SK-N-SH treated with all-trans-retinoic acid at 6 μM for 48 hours (cell line): ENCODE results near the gene GHDC.

ENCODE experiments used
- ATAC-seq: fragments of 200-7000 bp; cut with Tn5 transposase; 3 replicates; pipeline ENCODE4 v1.9.1; 2020; ENCODE audit warnings: mild to moderate bottlenecking, moderate library complexity
- BACH2 ChIP-seq: fragments of 250-450 bp; sonication (Bioruptor Pico); IDR thresholded peaks from 2 replicates; pipeline ENCODE4 v1.9.0; 2021; ENCODE audit warnings: mild to moderate bottlenecking, borderline replicate concordance
- CSDC2 ChIP-seq: fragments of 250-450 bp; sonication (Bioruptor Pico); IDR thresholded peaks from 2 replicates; pipeline ENCODE4 v1.5.0; 2020; ENCODE audit warnings: mild to moderate bottlenecking, moderate library complexity
- ESRRG ChIP-seq: fragments of 250-450 bp; sonication (Bioruptor Pico); IDR thresholded peaks from 2 replicates; pipeline ENCODE4 v1.6.1; 2021; ENCODE audit warnings: mild to moderate bottlenecking
- GLIS3 ChIP-seq: fragments of 250-450 bp; sonication (Bioruptor Pico); IDR thresholded peaks from 2 replicates; pipeline ENCODE4 v1.5.0; 2020; ENCODE audit warnings: mild to moderate bottlenecking, moderate library complexity
- OSR1 ChIP-seq: fragments of 250-450 bp; sonication (Bioruptor Pico); IDR thresholded peaks from 2 replicates; pipeline ENCODE4 v1.8.0; 2022; ENCODE audit warnings: moderate library complexity, mild to moderate bottlenecking, inconsistent platforms
- PPARA ChIP-seq: fragments of 250-450 bp; sonication (Bioruptor Pico); IDR thresholded peaks from 2 replicates; pipeline ENCODE4 v1.5.0; 2020; ENCODE audit warnings: mild to moderate bottlenecking, borderline replicate concordance
- RARB ChIP-seq: fragments of 250-450 bp; sonication (Bioruptor Pico); IDR thresholded peaks from 2 replicates; pipeline ENCODE4 v1.8.0; 2021; ENCODE audit warnings: mild to moderate bottlenecking, moderate library complexity
- SNAI2 ChIP-seq: fragments of 250-450 bp; sonication (Bioruptor Pico); IDR thresholded peaks from 2 replicates; pipeline ENCODE4 v1.5.0; 2020; ENCODE audit warnings: mild to moderate bottlenecking, moderate library complexity
- TCF4 ChIP-seq: fragments of 250-450 bp; sonication (Bioruptor Pico); IDR thresholded peaks from 2 replicates; pipeline ENCODE4 v1.8.0; 2021; ENCODE audit warnings: mild to moderate bottlenecking, moderate library complexity, borderline replicate concordance
- TOX ChIP-seq: fragments of 250-450 bp; sonication (Bioruptor Pico); IDR thresholded peaks from 2 replicates; pipeline ENCODE4 v1.8.0; 2021; ENCODE audit warnings: mild to moderate bottlenecking, moderate library complexity, borderline replicate concordance
- ZC3H10 ChIP-seq: fragments of 250-450 bp; sonication (Bioruptor Pico); IDR thresholded peaks from 2 replicates; pipeline ENCODE4 v1.5.1; 2021; ENCODE audit warnings: mild to moderate bottlenecking, moderate library complexity
- ZFP3 ChIP-seq: fragments of 250-450 bp; sonication (Bioruptor Pico); IDR thresholded peaks from 2 replicates; pipeline ENCODE4 v1.5.0; 2020; ENCODE audit warnings: mild to moderate bottlenecking, moderate library complexity
- ZFP30 ChIP-seq: fragments of 450-650 bp; formaldehyde crosslinking; IDR thresholded peaks from 2 replicates; pipeline ENCODE4 v1.5.0; 2022; ENCODE audit warnings: mild to moderate bottlenecking, moderate library complexity
- ZNF565 ChIP-seq: fragments of 450-650 bp; formaldehyde crosslinking; conservative IDR thresholded peaks from 2 replicates; pipeline ENCODE4 v1.5.0; 2020; ENCODE audit warnings: low read depth, mild to moderate bottlenecking, moderate library complexity
- ZNF70 ChIP-seq: fragments of 450-650 bp; formaldehyde crosslinking; IDR thresholded peaks from 2 replicates; pipeline ENCODE4 v1.5.0; 2020; ENCODE audit warnings: mild to moderate bottlenecking, moderate library complexity
- ZNF8 ChIP-seq: fragments of 450-650 bp; formaldehyde crosslinking; IDR thresholded peaks from 2 replicates; pipeline ENCODE4 v1.5.0; 2020; ENCODE audit warnings: mild to moderate bottlenecking, moderate library complexity
- TF ChIP-seq, protein P1 (sequence below): fragments of 250-450 bp; sonication (Bioruptor Pico); IDR thresholded peaks from 2 replicates; pipeline ENCODE4 v1.8.0; 2020; ENCODE audit warnings: mild to moderate bottlenecking, moderate library complexity, borderline replicate concordance
- TF ChIP-seq, protein P2 (sequence below): fragments of 250-450 bp; sonication (Bioruptor Pico); IDR thresholded peaks from 2 replicates; pipeline ENCODE4 v1.5.0; 2020; ENCODE audit warnings: mild to moderate bottlenecking, moderate library complexity
- TF ChIP-seq, protein P3 (sequence below): fragments of 250-450 bp; sonication (Bioruptor Pico); IDR thresholded peaks from 2 replicates; pipeline ENCODE4 v1.8.0; 2021; ENCODE audit warnings: low read depth, mild to moderate bottlenecking, moderate library complexity, borderline replicate concordance
- TF ChIP-seq, protein P4 (sequence below): fragments of 250-450 bp; sonication (Bioruptor Pico); IDR thresholded peaks from 2 replicates; pipeline ENCODE4 v1.5.1; 2021; ENCODE audit warnings: mild to moderate bottlenecking, moderate library complexity

GHDC gene

DNA sequence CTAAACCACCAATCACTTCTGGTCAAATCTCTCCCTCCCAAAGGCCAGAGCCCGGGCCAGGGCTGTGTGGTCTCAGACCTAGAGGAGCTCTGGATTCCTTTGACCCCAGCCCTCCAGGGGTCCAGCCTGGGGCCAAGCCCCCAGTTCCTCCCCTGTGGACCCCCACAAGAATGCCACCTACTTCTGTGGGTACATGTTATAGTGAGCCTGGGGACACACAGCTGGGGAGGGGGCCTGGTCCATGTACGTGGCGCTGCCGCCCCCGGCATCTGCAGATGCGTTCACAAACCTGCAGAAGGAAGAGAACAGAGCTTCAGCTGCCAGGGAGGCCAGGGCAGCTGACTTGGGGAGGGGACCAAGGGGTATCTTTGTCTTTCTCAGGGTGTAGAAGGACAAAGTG, 7.9 kb upstream of the GHDC start:
- TF ChIP-seq, protein P1, sequence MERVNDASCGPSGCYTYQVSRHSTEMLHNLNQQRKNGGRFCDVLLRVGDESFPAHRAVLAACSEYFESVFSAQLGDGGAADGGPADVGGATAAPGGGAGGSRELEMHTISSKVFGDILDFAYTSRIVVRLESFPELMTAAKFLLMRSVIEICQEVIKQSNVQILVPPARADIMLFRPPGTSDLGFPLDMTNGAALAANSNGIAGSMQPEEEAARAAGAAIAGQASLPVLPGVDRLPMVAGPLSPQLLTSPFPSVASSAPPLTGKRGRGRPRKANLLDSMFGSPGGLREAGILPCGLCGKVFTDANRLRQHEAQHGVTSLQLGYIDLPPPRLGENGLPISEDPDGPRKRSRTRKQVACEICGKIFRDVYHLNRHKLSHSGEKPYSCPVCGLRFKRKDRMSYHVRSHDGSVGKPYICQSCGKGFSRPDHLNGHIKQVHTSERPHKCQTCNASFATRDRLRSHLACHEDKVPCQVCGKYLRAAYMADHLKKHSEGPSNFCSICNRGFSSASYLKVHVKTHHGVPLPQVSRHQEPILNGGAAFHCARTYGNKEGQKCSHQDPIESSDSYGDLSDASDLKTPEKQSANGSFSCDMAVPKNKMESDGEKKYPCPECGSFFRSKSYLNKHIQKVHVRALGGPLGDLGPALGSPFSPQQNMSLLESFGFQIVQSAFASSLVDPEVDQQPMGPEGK (CRISPR knock-in tag) = no peak
- no peak for TF ChIP-seq ZFP3 (CRISPR knock-in tag)
- TF ChIP-seq PPARA (CRISPR knock-in tag) = no peak
- TF ChIP-seq, protein P2, sequence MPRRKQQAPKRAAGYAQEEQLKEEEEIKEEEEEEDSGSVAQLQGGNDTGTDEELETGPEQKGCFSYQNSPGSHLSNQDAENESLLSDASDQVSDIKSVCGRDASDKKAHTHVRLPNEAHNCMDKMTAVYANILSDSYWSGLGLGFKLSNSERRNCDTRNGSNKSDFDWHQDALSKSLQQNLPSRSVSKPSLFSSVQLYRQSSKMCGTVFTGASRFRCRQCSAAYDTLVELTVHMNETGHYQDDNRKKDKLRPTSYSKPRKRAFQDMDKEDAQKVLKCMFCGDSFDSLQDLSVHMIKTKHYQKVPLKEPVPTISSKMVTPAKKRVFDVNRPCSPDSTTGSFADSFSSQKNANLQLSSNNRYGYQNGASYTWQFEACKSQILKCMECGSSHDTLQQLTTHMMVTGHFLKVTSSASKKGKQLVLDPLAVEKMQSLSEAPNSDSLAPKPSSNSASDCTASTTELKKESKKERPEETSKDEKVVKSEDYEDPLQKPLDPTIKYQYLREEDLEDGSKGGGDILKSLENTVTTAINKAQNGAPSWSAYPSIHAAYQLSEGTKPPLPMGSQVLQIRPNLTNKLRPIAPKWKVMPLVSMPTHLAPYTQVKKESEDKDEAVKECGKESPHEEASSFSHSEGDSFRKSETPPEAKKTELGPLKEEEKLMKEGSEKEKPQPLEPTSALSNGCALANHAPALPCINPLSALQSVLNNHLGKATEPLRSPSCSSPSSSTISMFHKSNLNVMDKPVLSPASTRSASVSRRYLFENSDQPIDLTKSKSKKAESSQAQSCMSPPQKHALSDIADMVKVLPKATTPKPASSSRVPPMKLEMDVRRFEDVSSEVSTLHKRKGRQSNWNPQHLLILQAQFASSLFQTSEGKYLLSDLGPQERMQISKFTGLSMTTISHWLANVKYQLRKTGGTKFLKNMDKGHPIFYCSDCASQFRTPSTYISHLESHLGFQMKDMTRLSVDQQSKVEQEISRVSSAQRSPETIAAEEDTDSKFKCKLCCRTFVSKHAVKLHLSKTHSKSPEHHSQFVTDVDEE (CRISPR knock-in tag) = no peak
- no peak for TF ChIP-seq TOX
- TF ChIP-seq, protein P3, sequence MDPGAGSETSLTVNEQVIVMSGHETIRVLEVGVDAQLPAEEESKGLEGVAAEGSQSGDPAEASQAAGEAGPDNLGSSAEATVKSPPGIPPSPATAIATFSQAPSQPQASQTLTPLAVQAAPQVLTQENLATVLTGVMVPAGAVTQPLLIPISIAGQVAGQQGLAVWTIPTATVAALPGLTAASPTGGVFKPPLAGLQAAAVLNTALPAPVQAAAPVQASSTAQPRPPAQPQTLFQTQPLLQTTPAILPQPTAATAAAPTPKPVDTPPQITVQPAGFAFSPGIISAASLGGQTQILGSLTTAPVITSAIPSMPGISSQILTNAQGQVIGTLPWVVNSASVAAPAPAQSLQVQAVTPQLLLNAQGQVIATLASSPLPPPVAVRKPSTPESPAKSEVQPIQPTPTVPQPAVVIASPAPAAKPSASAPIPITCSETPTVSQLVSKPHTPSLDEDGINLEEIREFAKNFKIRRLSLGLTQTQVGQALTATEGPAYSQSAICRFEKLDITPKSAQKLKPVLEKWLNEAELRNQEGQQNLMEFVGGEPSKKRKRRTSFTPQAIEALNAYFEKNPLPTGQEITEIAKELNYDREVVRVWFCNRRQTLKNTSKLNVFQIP = no peak
- TF ChIP-seq, protein P4, sequence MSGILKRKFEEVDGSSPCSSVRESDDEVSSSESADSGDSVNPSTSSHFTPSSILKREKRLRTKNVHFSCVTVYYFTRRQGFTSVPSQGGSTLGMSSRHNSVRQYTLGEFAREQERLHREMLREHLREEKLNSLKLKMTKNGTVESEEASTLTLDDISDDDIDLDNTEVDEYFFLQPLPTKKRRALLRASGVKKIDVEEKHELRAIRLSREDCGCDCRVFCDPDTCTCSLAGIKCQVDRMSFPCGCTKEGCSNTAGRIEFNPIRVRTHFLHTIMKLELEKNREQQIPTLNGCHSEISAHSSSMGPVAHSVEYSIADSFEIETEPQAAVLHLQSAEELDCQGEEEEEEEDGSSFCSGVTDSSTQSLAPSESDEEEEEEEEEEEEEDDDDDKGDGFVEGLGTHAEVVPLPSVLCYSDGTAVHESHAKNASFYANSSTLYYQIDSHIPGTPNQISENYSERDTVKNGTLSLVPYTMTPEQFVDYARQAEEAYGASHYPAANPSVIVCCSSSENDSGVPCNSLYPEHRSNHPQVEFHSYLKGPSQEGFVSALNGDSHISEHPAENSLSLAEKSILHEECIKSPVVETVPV (CRISPR knock-in tag) = no peak
- no peak for TF ChIP-seq CSDC2
- no peak; the same call in 2 of the 3 replicates for ATAC-seq

DNA sequence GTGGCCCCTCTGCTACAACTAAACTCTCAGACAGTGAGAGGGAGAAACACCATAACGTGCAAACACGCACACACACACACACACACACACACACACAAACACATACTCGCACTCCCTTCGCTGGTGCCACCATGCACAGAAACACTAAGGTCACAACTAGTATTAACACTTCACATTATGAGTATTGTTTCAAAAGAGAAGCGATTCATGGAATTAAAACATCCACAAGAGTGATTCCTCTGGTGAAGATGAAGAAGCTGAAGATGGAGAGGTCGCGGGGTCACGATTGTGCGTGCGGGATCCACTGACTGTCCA, 7.1 kb upstream of the GHDC start:
- ATAC-seq = no peak
- TF ChIP-seq BACH2 (CRISPR knock-in tag) (no peak), SNAI2 (CRISPR knock-in tag) (no peak), ESRRG (CRISPR knock-in tag) (no peak), ZC3H10 (CRISPR knock-in tag) (no peak), TOX (no peak), CSDC2 (no peak), ZNF70 (CRISPR knock-in tag) (no peak), PPARA (CRISPR knock-in tag) (no peak), ZNF565 (CRISPR knock-in tag) (no peak), RARB (no peak), ZFP30 (CRISPR knock-in tag) (no peak), TCF4 (CRISPR knock-in tag) (no peak), OSR1 (no peak), GLIS3 (CRISPR knock-in tag) (no peak), ZNF8 (CRISPR knock-in tag) (no peak)
- TF ChIP-seq, protein P3 = no peak
- TF ChIP-seq, protein P1 (CRISPR knock-in tag) = no peak
- TF ChIP-seq, all 23 proteins: peak for 0
